Ovary (tissue), 9 donors: ENCODE measurements around the gene CORO6. TPM values are rescaled to one million over a fixed set of nuclear protein-coding genes. Genes with fewer than 3 reads are reported as not detected.

Source experiments
- DNase-seq, 5 donors: peaks; one replicate each; pipeline ENCODE4 v3.0.0-alpha.2; 2019 to 2020
- H3K27ac ChIP-seq, 2 donors: fragments of 200-600 bp; one replicate each; pipeline versions ENCODE4 v1.5.1 to v1.8.0; 2019 to 2022
- H3K27me3 ChIP-seq: fragments of 200-600 bp; one replicate; pipeline ENCODE4 v1.8.0; 2022
- H3K36me3 ChIP-seq: fragments of 200-600 bp; sonication (generic); one replicate; pipeline ENCODE4 v1.5.1; 2019
- H3K4me1 ChIP-seq: one replicate; pipeline ENCODE4 v1.8.1; 2013; ENCODE audit warnings: mild to moderate bottlenecking, moderate library complexity; ENCODE audit not compliant: insufficient read depth
- H3K4me3 ChIP-seq: fragments of 200-600 bp; sonication (generic); one replicate; pipeline ENCODE4 v1.5.1; 2017
- H3K9me3 ChIP-seq, 2 donors: fragments of 200-600 bp in 1 of 2; sonication (generic) in 1 of 2; one replicate each; pipeline versions ENCODE4 v1.5.1 to v1.8.1; 2013 to 2019; ENCODE audit warnings: mild to moderate bottlenecking in 1 of 2, moderate library complexity in 1 of 2
- EP300 ChIP-seq: sonication (generic); formaldehyde crosslinking; IDR thresholded peaks from one replicate; pipeline ENCODE4 v1.6.1; 2017; ENCODE audit warnings: antibody characterized with exemption
- POLR2A ChIP-seq: fragments of 450-650 bp; IDR thresholded peaks from one replicate; pipeline ENCODE4 v1.6.1; 2017; ENCODE audit warnings: antibody characterized with exemption, mild to moderate bottlenecking, moderate library complexity
- WGBS, 3 donors: extraction: QIAGEN DNeasy Blood & Tissue Kit in 1 of 3; methylation state at CpG; one replicate each; pipeline versions ENCODE4 v1.1.5 to v1.1.7; 2013 to 2017; 5-methylcytosine and 5-hydroxymethylcytosine counted together
- intact Hi-C, 4 donors: fragments of 100-400 bp; cut with DNase I; formaldehyde crosslinking; loops; one replicate each; pipeline versions ENCODE4 v1.11.0 to v1.15.1; 2022 to 2023
- polyA plus RNA-seq, 2 donors: library from polyadenylated mRNA; stranded (reverse); fragments of 200-250 nt in 1 of 2; fragments of 350-450 nt in 1 of 2; fragmentation: Illumina TruSeq in 1 of 2; extraction: RNeasy Lipid Tissue Mini Kit (QIAGEN cat#74804) in 1 of 2; gene quantifications; one replicate each; pipeline ENCODE4 v1.2.3, GENCODE V29; 2013 to 2014
- total RNA-seq, 7 donors: library from RNA; depleted of rRNA in 2 of 7; stranded (reverse); fragments of >200 nt in 2 of 7; fragmentation: NEBNext Ultra II Directional in 3 of 7; extraction: Animal tissue kit (Norgen Biotek cat#: 25700) in 3 of 7; gene quantifications; one replicate each; pipeline versions ENCODE4 v1.1.0 to v1.2.4, GENCODE V29; 2016 to 2023
- TF ChIP-seq, protein P1 (sequence below), 3 donors: fragments of 450-650 bp in 2 of 3; fragments of 200-600 bp in 1 of 3; IDR thresholded peaks; one replicate each; pipeline versions ENCODE4 v1.5.1 to v1.8.0; 2016 to 2022; ENCODE audit warnings: antibody characterized with exemption in 3 of 3, mild to moderate bottlenecking in 1 of 3
- donor health status: DM: no; HTN: no; CAD: no; lungs with moderate emphysema.
- donor health status: DM: no; HTN: no; CAD: no.
- donor health status: Bipolar disorder and iron deficiency.
- donor health status: DM: yes; HTN: yes; CAD: no.
- donor health status: DM: no; HTN: no; CAD: no.
- donor health status: DM: yes; HTN: yes; CAD: no.

Gene CORO6
- total and polyA plus RNA-seq, 9 donors = 1.2 to 9.0 (median 3.5) TPM

DNA sequence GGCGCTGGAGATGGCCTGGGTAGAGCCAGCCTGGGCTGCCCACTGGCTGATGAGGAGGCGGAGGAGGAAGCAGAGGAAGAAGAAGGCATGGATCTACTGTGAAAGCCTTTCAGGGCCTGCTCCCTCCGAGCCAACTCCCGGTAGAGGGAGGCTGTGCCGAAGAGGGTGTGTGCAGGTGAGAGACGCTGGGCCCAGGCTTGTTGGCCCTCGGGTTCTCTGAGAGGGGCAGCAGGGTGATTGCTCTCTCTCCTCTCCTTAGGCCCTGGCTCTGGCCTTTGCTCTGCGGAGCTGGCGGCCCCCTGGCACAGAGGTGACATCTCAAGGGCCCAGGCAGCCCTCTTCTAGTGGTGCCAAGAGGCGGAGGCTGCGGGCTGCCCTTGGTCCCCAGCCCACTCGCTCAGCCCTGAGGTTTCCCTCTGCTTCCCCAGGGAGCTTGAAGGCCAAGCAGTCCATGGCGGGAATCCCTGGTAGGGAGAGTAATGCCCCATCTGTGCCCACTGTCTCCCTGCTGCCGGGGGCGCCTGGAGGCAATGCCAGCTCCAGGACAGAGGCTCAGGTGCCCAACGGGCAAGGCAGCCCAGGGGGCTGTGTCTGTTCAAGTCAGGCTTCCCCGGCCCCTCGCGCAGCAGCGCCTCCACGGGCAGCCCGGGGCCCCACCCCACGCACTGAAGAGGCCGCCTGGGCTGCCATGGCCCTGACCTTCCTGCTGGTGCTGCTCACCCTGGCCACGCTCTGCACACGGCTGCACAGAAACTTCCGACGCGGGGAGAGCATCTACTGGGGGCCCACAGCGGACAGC is 50.6 kb downstream of the CORO6 start:
- 37 to 69% (median 39%) methylated on average over 12 to 30 of the region's 30 CpGs for WGBS, 3 donors
- Histone ChIP-seq H3K27me3 (no peaks in the 10 kb centered on the region), H3K9me3 (no peaks in the 10 kb centered on the region), H3K4me3 (peak overlapping the region; percentile 27), H3K27ac (peak overlapping the region; percentile 9 to 56), H3K4me1 (peaks cover 15% of the 10 kb centered on the region), H3K36me3 (no peaks in the 10 kb centered on the region)
- intact Hi-C loops = no loop called here
- DNase-seq = peak in 4 of 5 donors; percentile 53 to 80 (median 64)
- TF ChIP-seq EP300 = no peak
- TF ChIP-seq, protein P1, sequence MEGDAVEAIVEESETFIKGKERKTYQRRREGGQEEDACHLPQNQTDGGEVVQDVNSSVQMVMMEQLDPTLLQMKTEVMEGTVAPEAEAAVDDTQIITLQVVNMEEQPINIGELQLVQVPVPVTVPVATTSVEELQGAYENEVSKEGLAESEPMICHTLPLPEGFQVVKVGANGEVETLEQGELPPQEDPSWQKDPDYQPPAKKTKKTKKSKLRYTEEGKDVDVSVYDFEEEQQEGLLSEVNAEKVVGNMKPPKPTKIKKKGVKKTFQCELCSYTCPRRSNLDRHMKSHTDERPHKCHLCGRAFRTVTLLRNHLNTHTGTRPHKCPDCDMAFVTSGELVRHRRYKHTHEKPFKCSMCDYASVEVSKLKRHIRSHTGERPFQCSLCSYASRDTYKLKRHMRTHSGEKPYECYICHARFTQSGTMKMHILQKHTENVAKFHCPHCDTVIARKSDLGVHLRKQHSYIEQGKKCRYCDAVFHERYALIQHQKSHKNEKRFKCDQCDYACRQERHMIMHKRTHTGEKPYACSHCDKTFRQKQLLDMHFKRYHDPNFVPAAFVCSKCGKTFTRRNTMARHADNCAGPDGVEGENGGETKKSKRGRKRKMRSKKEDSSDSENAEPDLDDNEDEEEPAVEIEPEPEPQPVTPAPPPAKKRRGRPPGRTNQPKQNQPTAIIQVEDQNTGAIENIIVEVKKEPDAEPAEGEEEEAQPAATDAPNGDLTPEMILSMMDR (IDR thresholded peaks at IDR 0.05) = no peak
- TF ChIP-seq POLR2A = no peak

DNA sequence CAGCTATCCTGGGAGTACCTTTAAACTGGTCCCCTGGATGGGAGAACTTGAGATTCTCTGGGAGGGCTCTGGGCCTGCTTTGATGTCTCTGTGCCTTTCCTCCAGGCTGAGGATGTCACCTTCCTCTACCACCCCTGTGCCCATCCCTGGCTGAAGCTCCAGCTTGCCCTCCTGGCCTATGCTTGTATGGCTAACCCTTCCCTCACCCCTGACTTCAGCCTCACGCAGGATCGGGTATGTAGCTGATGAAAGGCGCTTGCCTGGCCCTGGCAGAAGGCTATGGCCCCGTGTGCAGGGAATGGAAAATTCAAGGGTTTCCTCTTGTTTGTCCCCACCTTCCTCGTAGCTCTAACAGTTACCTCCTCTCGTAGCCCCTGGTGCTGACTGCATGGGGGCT is 51.2 kb downstream of the CORO6 start:
- Histone ChIP-seq H3K27ac (peak overlapping the region in 1 of 2 donors; percentile 56), H3K4me1 (peaks cover 15% of the 10 kb centered on the region), H3K9me3 (no peaks in the 10 kb centered on the region), H3K27me3 (no peaks in the 10 kb centered on the region), H3K36me3 (no peaks in the 10 kb centered on the region), H3K4me3 (no peak overlapping the region)
- intact Hi-C loops = no loop called here
- 88 to 89% (median 89%) methylated on average over 6 of the region's 6 CpGs for WGBS, 3 donors
- no peak for TF ChIP-seq POLR2A
- no peak for TF ChIP-seq EP300
- TF ChIP-seq, protein P1 (IDR thresholded peaks at IDR 0.05) = no peak
- no peak for DNase-seq

DNA sequence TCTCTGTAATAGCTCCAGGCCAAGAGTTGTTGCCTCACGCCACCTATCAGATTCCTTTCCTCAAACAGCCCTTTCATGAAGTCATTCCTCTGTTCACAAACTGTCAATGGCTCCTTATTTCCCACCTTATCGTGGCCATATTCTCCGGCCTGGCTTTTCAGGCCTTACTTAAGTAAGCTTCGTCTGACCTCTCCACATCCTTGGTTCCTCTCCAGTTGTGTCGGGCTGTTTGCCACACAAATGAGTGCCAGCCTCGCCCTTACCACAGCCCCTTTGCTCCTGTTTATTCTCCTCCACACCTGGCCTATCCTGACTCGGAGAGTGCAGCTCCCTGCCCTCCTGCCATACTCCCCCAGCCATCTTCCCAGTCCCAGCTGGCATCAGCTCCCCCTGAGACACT is 52.2 kb downstream of the CORO6 start:
- Histone ChIP-seq H3K4me1 (peaks cover 18% of the 10 kb centered on the region), H3K9me3 (no peaks in the 10 kb centered on the region), H3K36me3 (no peaks in the 10 kb centered on the region), H3K27me3 (no peaks in the 10 kb centered on the region), H3K4me3 (no peak overlapping the region), H3K27ac (no peak overlapping the region)
- WGBS, 3 donors = 88 to 90% (median 90%) methylated on average over 7 of the region's 7 CpGs
- intact Hi-C loops = no loop called here
- peak in 1 of 5 donors; percentile 5 for DNase-seq
- TF ChIP-seq, protein P1 (IDR thresholded peaks at IDR 0.05) = no peak
- TF ChIP-seq POLR2A (no peak), EP300 (no peak)

DNA sequence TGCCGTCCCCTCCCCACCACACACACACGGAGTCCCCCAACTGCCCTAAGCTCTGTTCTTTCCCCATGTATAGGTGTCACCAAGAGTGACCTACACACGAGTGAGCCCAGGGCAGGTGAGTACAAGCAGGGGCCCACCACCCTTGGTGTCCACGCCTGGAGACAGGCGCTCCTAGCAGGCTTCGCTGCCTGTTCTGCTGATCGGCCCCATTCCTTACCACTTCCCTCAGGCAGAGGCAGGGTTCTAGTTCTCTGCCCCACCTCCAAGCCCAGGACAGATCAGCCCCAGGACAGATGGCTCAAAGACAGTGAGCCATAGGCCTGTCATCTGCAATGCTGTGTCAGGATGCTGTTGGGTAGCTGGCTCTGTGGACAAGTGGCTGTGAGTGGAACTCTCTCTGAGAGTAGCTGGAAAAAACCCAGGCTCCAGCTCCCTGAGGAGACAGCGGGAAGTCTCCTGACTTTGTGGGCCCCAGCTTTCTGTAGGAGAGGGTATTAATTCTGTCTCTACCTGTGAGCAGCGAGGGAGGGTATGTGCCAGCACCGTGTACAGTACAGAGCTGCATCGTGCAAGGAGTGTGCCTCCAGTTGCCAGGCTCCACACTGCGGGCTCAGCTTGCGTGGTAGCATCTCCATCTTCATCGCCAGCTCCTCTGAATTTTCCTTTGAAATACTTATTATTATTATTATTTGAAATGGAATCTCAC is 53.3 kb downstream of the CORO6 start:
- no peaks in the 10 kb centered on the region for H3K9me3 ChIP-seq
- peak overlapping the region; percentile 80 to 89 for H3K27ac ChIP-seq
- H3K4me3 ChIP-seq = peak overlapping the region; percentile 63
- DNase-seq = peak in 2 of 5 donors; percentile 14 to 23
- H3K4me1 ChIP-seq = peaks cover 18% of the 10 kb centered on the region
- no peaks in the 10 kb centered on the region for H3K36me3 ChIP-seq
- 65 to 68% (median 65%) methylated on average over 14 of the region's 14 CpGs for WGBS, 3 donors
- TF ChIP-seq, protein P1 (IDR thresholded peaks at IDR 0.05) = no peak
- no peaks in the 10 kb centered on the region for H3K27me3 ChIP-seq
- intact Hi-C loops = no loop called here
